ENCODE data around the gene NOXRED1.
A peak's percentile ranks its signal among the peaks of the same experiment; 100 is the strongest.
"Not testable (repeated sequence)": the region's sequence is repeated elsewhere in the genome, so short reads cannot be mapped to it uniquely, and the experiment has no call there.

NOXRED1 gene

DNA sequence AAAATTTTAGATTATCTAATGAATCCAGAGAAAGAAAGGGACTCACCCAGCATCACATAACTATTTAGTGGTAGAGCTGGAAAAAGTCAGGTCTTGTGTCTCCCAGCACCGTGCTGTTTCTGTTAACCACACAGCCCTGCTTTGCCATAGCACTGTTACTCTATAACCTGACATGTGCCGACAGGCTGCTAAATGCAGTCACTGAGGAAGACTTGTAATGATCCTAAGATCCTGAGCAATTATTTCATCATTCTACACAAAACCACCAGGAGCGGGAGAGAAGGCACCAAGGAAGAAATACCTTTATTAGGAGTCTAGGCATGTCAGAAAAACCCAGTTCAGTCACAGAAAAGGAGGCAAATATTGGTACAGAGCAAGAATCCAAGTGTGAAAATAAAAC, 3.1 kb upstream of the NOXRED1 start:
- Mint-ChIP-seq H3K27me3 (no peaks in the 10 kb centered on the region), H3K4me1 (no peaks in the 10 kb centered on the region), H3K9me3 (no peaks in the 10 kb centered on the region), H3K27ac (no peak overlapping the region), H3K4me3 (no peak overlapping the region)
- no peak for ATAC-seq
- no peak for DNase-seq

DNA sequence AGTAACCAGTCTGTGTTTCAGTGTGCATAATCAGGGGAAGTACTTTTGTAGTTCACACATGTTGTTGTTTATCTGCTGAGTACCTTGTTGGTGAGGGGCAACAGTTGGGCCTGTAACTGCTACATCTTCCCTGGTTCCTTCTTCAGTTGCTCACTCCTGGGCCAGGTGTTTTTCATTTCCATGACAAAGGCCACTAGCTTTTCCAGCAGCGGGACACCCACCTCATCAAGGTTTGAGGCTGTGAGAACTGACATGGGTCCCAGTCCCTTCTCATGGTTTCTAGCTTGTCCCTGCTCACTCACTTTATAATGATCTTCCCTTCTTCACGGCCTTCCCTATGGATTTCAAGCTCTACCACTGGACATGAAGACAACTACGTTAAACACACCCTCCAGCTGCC, 1.5 kb upstream of the NOXRED1 start:
- Mint-ChIP-seq H3K27ac (no peak overlapping the region), H3K4me3 (no peak overlapping the region), H3K9me3 (peaks cover 4% of the 10 kb centered on the region in 2 donors), H3K27me3 (no peaks in the 10 kb centered on the region), H3K4me1 (no peaks in the 10 kb centered on the region)
- no peak for DNase-seq
- ATAC-seq = no peak

GRCh38 chr14:77421201-77421600, 2.1 kb downstream of the NOXRED1 start:
- peaks cover 13 to 17% of the 10 kb centered on the region in 2 donors for H3K9me3 Mint-ChIP-seq
- no peak overlapping the region for H3K4me3 Mint-ChIP-seq
- no peak overlapping the region for H3K27ac Mint-ChIP-seq
- no peaks in the 10 kb centered on the region for H3K4me1 Mint-ChIP-seq
- DNase-seq (no peak), ATAC-seq (no peak)
- H3K27me3 Mint-ChIP-seq = no peaks in the 10 kb centered on the region

- Mint-ChIP-seq H3K27me3 (no peaks in the 10 kb centered on the region), H3K4me3 (no peak overlapping the region), H3K9me3 (peaks cover 13 to 17% of the 10 kb centered on the region in 2 donors), H3K27ac (no peak overlapping the region), H3K4me1 (no peaks in the 10 kb centered on the region)
- DNase-seq (no peak), ATAC-seq (no peak)
These were observed 6.5 kb downstream of the NOXRED1 start for GRCh38 chr14:77416836-77417235.

- H3K9me3 Mint-ChIP-seq = peaks cover 13 to 17% of the 10 kb centered on the region in 2 donors
- H3K4me3 Mint-ChIP-seq, H3K4me1 Mint-ChIP-seq, DNase-seq, H3K27me3 Mint-ChIP-seq, H3K27ac Mint-ChIP-seq, ATAC-seq: not testable (repeated sequence)
These were observed 7.2 kb downstream of the NOXRED1 start for GRCh38 chr14:77416098-77416497.

DNA sequence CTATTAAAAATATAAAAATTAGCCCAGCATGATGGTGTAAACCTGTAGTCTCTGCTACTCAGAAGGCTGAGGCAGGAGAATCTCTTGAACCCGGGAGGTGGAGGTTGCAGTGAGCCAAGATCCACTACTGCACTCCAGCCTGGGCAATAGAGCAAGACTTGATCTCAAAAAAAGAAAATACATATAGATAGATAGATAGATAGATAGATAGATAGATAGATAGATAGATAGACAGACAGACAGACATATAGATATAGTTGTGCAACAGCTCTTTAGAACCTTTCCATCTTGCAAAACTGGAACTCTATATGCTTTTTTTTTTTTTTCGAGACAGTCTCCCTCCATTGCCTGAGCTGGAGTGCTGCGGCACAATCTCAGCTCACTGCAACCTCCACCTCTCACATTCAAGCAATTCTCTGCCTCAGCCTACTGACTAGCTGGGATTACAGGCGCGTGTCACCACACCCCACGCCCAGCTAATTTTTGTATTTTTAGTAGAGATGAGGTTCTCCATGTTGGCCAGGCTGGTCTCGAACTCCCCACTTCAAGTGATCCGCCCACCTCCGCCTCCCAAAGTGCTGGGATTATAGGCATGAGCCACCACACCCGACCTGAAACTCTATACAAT, 7.8 kb downstream of the NOXRED1 start:
- H3K9me3 Mint-ChIP-seq = peaks cover 13 to 17% of the 10 kb centered on the region in 2 donors
- not testable (repeated sequence) for H3K27me3 Mint-ChIP-seq, H3K27ac Mint-ChIP-seq, H3K4me3 Mint-ChIP-seq, DNase-seq, ATAC-seq, H3K4me1 Mint-ChIP-seq

DNA sequence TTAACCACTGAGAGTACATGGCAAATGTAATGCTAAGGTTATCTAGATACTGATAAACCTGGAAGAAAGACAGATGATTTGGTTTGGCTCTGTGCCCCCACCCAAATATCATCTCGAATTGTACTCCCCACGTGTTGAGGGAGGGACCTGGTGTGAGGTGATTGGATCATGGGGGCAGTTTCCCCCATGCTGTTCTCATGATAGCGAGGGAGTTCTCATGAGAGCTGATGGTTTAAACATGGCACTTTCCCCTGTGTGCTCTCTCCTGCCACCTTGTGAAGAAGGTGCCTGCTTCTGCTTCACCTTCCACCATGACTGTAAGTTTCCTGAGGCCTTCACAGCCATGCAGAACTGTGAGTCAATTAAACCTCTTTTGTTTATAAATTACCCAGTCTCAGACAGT, 14.2 kb downstream of the NOXRED1 start:
- no peak for ATAC-seq
- H3K4me3 Mint-ChIP-seq = no peak overlapping the region
- no peaks in the 10 kb centered on the region for H3K27me3 Mint-ChIP-seq
- peaks cover 15% of the 10 kb centered on the region for H3K4me1 Mint-ChIP-seq
- no peak overlapping the region for H3K27ac Mint-ChIP-seq
- H3K9me3 Mint-ChIP-seq = no peaks in the 10 kb centered on the region
- DNase-seq = no peak

GRCh38 chr14:77407158-77407557, 16.2 kb downstream of the NOXRED1 start:
- Mint-ChIP-seq H3K9me3 (no peaks in the 10 kb centered on the region), H3K27me3 (no peaks in the 10 kb centered on the region), H3K4me1 (peaks cover 15% of the 10 kb centered on the region), H3K4me3 (no peak overlapping the region), H3K27ac (no peak overlapping the region)
- no peak for DNase-seq
- peak; percentile 28 for ATAC-seq

DNA sequence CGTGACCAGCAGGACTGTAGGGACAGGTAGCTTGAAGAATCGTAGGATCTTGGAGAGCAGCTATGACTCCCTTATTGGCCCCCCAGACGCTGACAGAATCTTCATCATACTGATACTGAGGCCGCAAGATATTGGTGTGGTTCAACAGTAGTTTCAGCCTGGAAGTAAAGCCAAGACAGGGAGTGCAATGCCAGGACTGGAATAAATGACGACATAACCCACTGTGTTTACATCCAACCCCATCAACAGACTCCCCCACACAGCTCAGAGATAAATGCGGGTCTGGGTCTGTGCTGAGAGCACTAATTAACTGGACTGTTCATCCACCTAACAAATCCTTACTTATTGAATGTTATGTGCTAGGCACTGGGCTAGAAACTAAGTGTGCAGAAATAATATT, 16.6 kb downstream of the NOXRED1 start:
- ATAC-seq = peak; percentile 72

GRCh38 chr14:77406086-77406485, 17.2 kb downstream of the NOXRED1 start:
- Mint-ChIP-seq H3K4me3 (no peak overlapping the region), H3K27ac (no peak overlapping the region), H3K4me1 (peaks cover 15% of the 10 kb centered on the region), H3K9me3 (no peaks in the 10 kb centered on the region), H3K27me3 (no peaks in the 10 kb centered on the region)
- ATAC-seq = no peak
- no peak for DNase-seq

More for the DNA sequence above, 16.6 kb downstream of the NOXRED1 start:
- DNase-seq = peak in 1 of 2 donors; percentile 13
- Mint-ChIP-seq H3K4me1 (peaks cover 15% of the 10 kb centered on the region), H3K4me3 (no peak overlapping the region), H3K9me3 (no peaks in the 10 kb centered on the region), H3K27ac (peak overlapping the region in 1 of 2 donors; percentile 6), H3K27me3 (no peaks in the 10 kb centered on the region)

- Mint-ChIP-seq H3K27me3 (no peaks in the 10 kb centered on the region), H3K4me1 (peaks cover 15% of the 10 kb centered on the region), H3K4me3 (no peak overlapping the region), H3K27ac (no peak overlapping the region), H3K9me3 (no peaks in the 10 kb centered on the region)
- ATAC-seq (no peak), DNase-seq (no peak)
These were observed 19.6 kb downstream of the NOXRED1 start for GRCh38 chr14:77403768-77404167.

DNA sequence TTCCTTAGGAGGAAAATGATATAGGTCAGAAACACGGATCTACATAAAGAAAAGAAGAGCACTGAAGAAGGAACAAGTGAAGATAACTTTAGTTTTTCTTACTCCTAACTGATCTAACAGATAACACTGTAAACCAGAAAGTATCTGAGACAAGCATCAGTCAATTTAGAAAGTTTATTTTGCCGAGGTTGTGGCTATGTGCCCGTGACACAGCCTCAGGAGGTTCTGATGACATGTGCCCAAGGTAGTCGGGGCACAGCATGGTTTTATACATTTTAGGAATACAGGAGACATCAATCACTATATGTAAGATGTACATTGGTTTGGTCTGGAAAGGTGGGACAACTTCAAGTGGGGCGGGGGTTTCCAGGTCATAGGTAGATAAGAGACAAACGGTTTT, 23.1 kb downstream of the NOXRED1 start:
- no peak overlapping the region for H3K27ac Mint-ChIP-seq
- H3K27me3 Mint-ChIP-seq = no peaks in the 10 kb centered on the region
- no peaks in the 10 kb centered on the region for H3K9me3 Mint-ChIP-seq
- ATAC-seq = no peak
- no peak for DNase-seq
- no peak overlapping the region for H3K4me3 Mint-ChIP-seq
- H3K4me1 Mint-ChIP-seq = no peaks in the 10 kb centered on the region

DNA sequence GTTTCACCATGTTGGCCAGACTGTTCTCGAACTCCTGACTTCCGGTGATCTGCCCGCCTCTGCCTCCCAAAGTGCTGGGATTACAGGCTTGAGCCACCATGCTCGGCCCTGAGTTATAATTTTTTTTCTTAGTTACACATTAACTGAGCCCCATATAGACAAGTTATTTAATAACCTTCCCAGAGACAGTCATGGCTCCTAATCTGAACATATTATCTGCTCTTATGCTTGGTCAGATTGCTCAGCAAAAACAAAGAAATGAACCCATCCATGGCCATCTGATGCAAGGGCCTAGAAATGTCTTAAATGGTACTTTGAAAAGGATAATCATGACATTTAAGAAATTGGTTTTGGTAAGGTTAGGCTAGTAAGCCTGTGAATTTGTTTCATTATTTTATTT, 33.1 kb downstream of the NOXRED1 start:
- no peak overlapping the region for H3K27ac Mint-ChIP-seq
- DNase-seq (no peak), ATAC-seq (no peak)
- H3K4me3 Mint-ChIP-seq = no peak overlapping the region
- H3K27me3 Mint-ChIP-seq = no peaks in the 10 kb centered on the region
- H3K4me1 Mint-ChIP-seq = no peaks in the 10 kb centered on the region
- H3K9me3 Mint-ChIP-seq = no peaks in the 10 kb centered on the region

DNA sequence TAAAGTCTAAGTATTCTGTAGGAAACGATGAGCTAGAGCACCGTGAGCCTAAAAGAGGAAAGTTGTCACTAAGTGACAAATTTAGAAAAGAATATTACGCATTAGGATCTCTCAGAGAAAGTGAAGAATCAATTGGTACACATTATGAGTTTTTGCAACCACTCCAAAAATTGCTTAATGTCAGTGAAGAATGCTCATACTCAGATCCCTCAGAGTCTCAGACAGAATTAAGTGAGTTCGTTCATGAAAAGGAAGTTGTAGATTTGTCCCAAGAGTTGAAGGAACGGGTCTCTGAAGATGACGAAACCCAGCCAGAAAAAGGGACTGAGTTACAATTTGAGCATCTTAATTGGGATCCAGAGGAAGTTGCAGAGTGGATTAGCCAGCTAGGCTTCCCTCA, 44.6 kb downstream of the NOXRED1 start:
- DNase-seq = no peak

DNA sequence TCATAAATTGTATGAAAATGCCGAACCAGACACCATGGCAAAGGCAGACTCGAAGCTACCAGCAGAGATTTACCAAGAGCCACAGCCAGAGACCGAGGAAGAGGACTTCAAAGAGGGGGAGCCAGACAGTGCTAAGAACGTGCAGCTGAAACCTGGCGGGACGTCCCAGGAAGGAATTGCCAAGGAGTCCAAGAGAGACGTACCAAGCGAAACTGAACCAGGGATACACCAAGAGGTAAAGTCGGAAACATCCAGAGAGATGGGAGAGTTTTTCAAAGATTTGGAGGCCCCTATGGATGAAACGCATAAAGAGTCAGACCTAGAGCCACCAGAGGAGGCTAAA, 45.9 kb downstream of the NOXRED1 start:
- Mint-ChIP-seq H3K27ac (no peak overlapping the region), H3K4me3 (no peak overlapping the region), H3K27me3 (no peaks in the 10 kb centered on the region), H3K9me3 (peaks cover 11 to 13% of the 10 kb centered on the region in 2 donors), H3K4me1 (peaks cover 37% of the 10 kb centered on the region)
- DNase-seq = no peak
- ATAC-seq = no peak

More for the DNA sequence above, 44.6 kb downstream of the NOXRED1 start:
- Mint-ChIP-seq H3K4me3 (no peak overlapping the region), H3K9me3 (peaks cover 10 to 11% of the 10 kb centered on the region in 2 donors), H3K27ac (no peak overlapping the region), H3K27me3 (no peaks in the 10 kb centered on the region), H3K4me1 (peaks cover 26% of the 10 kb centered on the region)
- ATAC-seq = no peak

GRCh38 chr14:77376771-77377501, 46.4 kb downstream of the NOXRED1 start, which contains the start of the genes SAMD15 and TMED8:
Gene SAMD15 (plus strand): TSS chr14:77377379. CDS start chr14:77377419, 40 bp downstream.
Gene TMED8 (minus strand): TSS chr14:77377094. CDS start chr14:77377053, 41 bp downstream.
- H3K4me3 Mint-ChIP-seq = peak within 1 kb of the TSS in 1 of 2 donors; percentile 96
- H3K9me3 Mint-ChIP-seq = peaks cover 11 to 13% of the 10 kb centered on the region in 2 donors
- peaks cover 40% of the 10 kb centered on the region for H3K4me1 Mint-ChIP-seq
- DNase-seq = peak; percentile 84
- no peaks in the 10 kb centered on the region for H3K27me3 Mint-ChIP-seq
- peak within 1 kb of the TSS; percentile 96 to 97 for H3K27ac Mint-ChIP-seq
- peak; percentile 96 for ATAC-seq
